ENCODE results near the gene FTO. TPM values are rescaled to one million over a fixed set of nuclear protein-coding genes. Genes with fewer than 3 reads are reported as not detected.

The FTO gene
- polyA plus RNA-seq, 1 experiment = 135 TPM

DNA sequence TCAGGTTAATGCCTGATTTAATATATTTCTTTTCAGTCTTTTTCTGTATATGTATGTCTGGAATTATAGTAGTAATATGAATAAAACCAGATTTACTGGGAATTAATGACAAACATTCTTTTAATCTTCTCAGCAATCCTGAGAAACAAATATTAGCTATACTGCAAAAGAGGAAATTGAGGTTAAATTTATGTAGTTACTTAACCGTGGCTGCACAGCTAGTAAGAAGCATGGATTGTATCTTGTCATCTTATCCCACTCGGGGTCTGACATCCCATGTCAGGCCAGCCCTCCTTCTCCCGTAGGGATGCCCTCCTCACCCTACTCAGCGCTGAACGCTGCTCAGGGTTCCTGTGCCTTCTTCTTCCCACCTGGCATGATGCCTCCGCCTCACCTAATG is 143.0 kb downstream of the FTO start:
- no peak overlapping the region for H3K27ac ChIP-seq (ENCODE audit: low read depth, low read length)
- no peaks in the 10 kb centered on the region for H3K9me3 ChIP-seq (ENCODE audit: control insufficient read depth, insufficient read depth, low read length)
- no peaks in the 10 kb centered on the region for H3K27me3 ChIP-seq (ENCODE audit: control insufficient read depth, insufficient read depth, low read length)
- CTCF ChIA-PET = no interaction called here
- no peak for DNase-seq (ENCODE audit: low read depth, low spot score)
- POLR2A ChIA-PET = no interaction called here
- TF ChIP-seq, protein P1, sequence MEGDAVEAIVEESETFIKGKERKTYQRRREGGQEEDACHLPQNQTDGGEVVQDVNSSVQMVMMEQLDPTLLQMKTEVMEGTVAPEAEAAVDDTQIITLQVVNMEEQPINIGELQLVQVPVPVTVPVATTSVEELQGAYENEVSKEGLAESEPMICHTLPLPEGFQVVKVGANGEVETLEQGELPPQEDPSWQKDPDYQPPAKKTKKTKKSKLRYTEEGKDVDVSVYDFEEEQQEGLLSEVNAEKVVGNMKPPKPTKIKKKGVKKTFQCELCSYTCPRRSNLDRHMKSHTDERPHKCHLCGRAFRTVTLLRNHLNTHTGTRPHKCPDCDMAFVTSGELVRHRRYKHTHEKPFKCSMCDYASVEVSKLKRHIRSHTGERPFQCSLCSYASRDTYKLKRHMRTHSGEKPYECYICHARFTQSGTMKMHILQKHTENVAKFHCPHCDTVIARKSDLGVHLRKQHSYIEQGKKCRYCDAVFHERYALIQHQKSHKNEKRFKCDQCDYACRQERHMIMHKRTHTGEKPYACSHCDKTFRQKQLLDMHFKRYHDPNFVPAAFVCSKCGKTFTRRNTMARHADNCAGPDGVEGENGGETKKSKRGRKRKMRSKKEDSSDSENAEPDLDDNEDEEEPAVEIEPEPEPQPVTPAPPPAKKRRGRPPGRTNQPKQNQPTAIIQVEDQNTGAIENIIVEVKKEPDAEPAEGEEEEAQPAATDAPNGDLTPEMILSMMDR (IDR thresholded peaks at IDR 0.05; ENCODE audit: low read depth, low read length) = no peak
- H3K4me3 ChIP-seq (ENCODE audit: low read depth, low read length) = no peak overlapping the region

DNA sequence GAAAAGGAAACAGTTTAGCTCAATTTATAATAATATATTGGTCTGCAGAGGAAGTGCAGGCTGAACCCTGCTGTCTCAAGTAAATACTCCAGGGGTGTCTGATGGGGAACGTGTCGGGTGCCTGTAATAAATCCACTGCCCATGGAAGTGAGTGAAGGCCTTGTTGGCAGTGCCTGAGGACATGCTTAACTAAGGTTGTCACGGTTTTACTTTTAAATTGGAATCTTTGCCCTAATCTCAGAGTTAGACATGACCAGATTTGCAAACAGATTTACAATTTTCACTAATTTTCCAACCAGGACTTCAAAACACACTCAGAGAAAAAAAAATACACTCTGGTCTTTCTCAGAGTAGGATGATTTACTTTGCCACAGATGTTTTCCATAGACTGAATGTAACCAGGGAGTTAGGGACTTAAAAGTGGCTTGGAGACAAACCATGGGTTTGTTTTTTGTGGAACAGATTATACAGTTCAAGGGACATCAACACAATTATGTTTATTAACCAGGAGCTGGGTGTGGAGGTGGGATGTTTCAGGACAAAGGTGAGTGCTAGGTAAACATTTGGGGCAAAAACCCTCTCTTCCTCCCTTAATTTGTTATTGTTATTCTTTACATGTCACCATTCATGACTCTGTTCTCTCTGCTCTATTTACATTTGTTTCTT is 144.5 kb downstream of the FTO start:
- no peak overlapping the region for H3K4me3 ChIP-seq (ENCODE audit: low read depth, low read length)
- TF ChIP-seq, protein P1 (IDR thresholded peaks at IDR 0.05; ENCODE audit: low read depth, low read length) = no peak
- H3K27ac ChIP-seq (ENCODE audit: low read depth, low read length) = no peak overlapping the region
- ChIA-PET CTCF (interaction anchor here (0.5 kb wide), 1 partner anchor 157 kb away, joined by 10 read pairs; no protein-coding TSS in a partner anchor), POLR2A (no interaction called here)
- no peaks in the 10 kb centered on the region for H3K27me3 ChIP-seq (ENCODE audit: control insufficient read depth, insufficient read depth, low read length)
- DNase-seq (ENCODE audit: low read depth, low spot score) = no peak
- no peaks in the 10 kb centered on the region for H3K9me3 ChIP-seq (ENCODE audit: control insufficient read depth, insufficient read depth, low read length)

DNA sequence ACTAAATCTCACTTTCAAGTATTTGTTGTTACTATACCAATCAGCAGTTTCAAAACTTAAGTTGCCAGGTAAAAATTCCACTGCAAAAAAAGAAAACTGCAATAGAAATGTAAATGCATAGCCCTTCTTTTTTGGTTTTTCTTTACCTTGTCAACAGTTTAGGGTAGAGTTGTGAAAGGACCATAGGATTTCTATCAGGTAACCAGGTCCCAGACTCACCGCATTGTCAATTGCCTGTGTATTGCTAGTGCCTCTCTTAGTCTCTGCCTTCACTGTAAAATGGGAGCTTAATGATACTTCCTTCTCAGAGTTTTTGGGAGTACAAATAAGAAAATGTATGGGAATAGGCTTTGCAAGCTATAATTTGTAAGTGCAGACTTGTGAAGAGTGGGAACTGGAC is 145.0 kb downstream of the FTO start:
- POLR2A ChIA-PET = no interaction called here
- H3K27ac ChIP-seq (ENCODE audit: low read depth, low read length) = no peak overlapping the region
- no peaks in the 10 kb centered on the region for H3K9me3 ChIP-seq (ENCODE audit: control insufficient read depth, insufficient read depth, low read length)
- DNase-seq (ENCODE audit: low read depth, low spot score) = no peak
- no peaks in the 10 kb centered on the region for H3K27me3 ChIP-seq (ENCODE audit: control insufficient read depth, insufficient read depth, low read length)
- CTCF ChIA-PET = no interaction called here
- TF ChIP-seq, protein P1 (IDR thresholded peaks at IDR 0.05; ENCODE audit: low read depth, low read length) = no peak
- no peak overlapping the region for H3K4me3 ChIP-seq (ENCODE audit: low read depth, low read length)

DNA sequence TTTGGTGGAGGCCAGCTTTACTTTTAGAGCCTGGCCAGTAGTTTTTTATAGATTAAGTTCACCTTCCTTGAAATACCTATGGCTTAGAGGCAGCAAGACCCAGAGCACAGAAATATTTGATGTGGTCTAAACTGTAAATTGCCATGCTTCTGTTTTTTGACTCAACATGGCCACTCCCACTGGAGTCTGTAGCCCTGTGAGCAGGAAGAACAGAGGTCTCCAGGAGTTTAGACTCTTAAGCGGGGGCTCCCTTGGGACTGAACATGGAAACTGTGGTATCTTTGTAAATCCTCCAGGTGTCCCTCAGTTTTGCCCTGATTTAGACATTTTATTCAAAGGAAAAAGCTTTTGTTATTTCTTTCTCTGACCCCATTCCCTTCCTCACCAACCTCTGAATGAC is 145.6 kb downstream of the FTO start:
- no peak for DNase-seq (ENCODE audit: low read depth, low spot score)
- Histone ChIP-seq H3K27ac (ENCODE audit: low read depth, low read length) (no peak overlapping the region), H3K9me3 (ENCODE audit: control insufficient read depth, insufficient read depth, low read length) (no peaks in the 10 kb centered on the region), H3K27me3 (ENCODE audit: control insufficient read depth, insufficient read depth, low read length) (no peaks in the 10 kb centered on the region), H3K4me3 (ENCODE audit: low read depth, low read length) (no peak overlapping the region)
- CTCF ChIA-PET = no interaction called here
- TF ChIP-seq, protein P1 (IDR thresholded peaks at IDR 0.05; ENCODE audit: low read depth, low read length) = no peak
- POLR2A ChIA-PET = no interaction called here

DNA sequence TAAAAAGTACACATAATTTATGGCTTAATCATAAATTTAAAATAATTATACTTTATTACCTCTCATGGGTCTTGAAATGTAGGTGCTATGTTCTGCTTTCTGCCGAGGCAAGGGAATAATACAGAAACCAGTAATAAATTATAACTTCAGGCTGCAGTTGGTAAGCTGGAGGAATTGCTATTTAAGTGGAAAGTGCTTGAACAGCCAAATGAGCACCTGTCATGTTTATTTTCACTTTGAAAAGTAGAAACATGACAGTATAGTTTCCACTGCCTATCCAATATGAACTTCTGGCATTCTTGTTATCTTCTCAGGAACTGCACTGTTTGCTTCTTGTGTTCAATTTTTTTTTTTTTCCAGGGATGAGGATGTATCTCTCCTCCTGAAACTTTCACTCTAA is 146.0 kb downstream of the FTO start:
- H3K4me3 ChIP-seq (ENCODE audit: low read depth, low read length) = no peak overlapping the region
- CTCF ChIA-PET = no interaction called here
- H3K27me3 ChIP-seq (ENCODE audit: control insufficient read depth, insufficient read depth, low read length) = no peaks in the 10 kb centered on the region
- no peaks in the 10 kb centered on the region for H3K9me3 ChIP-seq (ENCODE audit: control insufficient read depth, insufficient read depth, low read length)
- POLR2A ChIA-PET = no interaction called here
- H3K27ac ChIP-seq (ENCODE audit: low read depth, low read length) = no peak overlapping the region
- DNase-seq (ENCODE audit: low read depth, low spot score) = no peak
- TF ChIP-seq, protein P1 (IDR thresholded peaks at IDR 0.05; ENCODE audit: low read depth, low read length) = no peak

Data from AG04450 (cell line).